ENCODE data around the gene CAMTA1. TPM values are rescaled to one million over a fixed set of nuclear protein-coding genes. Genes with fewer than 3 reads are reported as not detected.

The CAMTA1 gene
- total and polyA plus RNA-seq, 4 donors = 78.7 to 438 (median 173) TPM

DNA sequence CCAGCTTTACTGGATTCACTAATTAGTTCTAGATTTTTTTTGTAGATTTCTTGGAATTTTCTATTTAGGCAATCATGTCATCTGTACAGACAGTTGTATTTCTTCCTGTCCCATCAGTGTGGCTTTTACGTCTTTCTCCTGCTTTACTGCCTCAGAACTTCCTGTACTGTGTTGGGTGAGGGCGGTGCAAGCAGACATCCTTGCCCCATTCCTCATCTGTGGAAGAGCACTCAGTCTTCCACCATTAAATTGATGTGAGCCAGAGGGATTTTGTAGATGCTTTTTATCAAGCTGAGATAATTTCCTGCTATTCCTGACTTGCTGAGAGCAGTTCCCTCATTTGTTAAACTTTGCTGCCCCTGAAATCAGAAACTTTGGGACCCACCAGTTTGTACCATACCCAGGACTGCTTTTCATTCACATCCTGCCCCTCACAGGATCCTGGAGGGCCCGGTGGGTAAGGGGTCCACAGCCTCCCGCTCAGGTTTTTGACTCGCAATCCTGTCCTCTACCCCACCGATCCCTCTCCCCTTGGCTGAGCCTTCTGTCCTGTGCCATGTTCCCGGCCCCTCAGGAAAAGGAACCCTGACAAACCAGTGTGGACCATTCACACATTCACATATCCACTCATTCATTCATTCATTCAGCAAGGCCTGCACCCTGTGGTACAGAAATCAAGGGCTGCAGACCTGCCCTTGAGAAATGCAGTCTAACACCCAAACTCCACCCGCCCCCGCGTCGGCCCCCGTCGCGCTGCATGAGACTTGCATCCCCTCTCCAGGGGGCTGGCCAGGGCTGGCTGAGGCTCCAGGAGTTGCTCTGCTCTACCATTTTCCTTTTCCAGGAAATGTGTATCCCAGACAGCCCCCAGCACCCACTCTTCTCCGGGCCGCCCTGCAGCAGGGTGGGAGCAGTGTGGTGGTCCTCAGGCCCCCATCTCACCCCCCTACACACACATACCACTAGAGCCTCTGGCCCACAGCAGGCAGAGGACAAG lies 739.4 kb downstream of the CAMTA1 start:
- H3K27me3 ChIP-seq (ENCODE audit: control insufficient read depth in 1 of 2, insufficient read depth in 2 of 2, low read length in 1 of 2) = no peaks in the 10 kb centered on the region
- no peak overlapping the region for H3K27ac ChIP-seq (ENCODE audit: low read depth in 1 of 2, low read length in 2 of 2)
- WGBS, 2 donors = 86 to 89% methylated on average over 16 of the region's 16 CpGs
- no peak overlapping the region for H3K4me3 ChIP-seq (ENCODE audit: low read length in 2 of 2)
- DNase-seq = peak in 1 of 2 donors; percentile 59
- H3K4me1 ChIP-seq (ENCODE audit: control insufficient read depth in 1 of 2, insufficient read depth in 2 of 2, low read length in 2 of 2) = no peaks in the 10 kb centered on the region
- intact Hi-C loops (cut with DNase I) = no loop called here
- H3K9me3 ChIP-seq (ENCODE audit: control insufficient read depth, low read length) = no peaks in the 10 kb centered on the region
- no peak for ATAC-seq (ENCODE audit: low FRiP score)
- no peaks in the 10 kb centered on the region for H3K36me3 ChIP-seq (ENCODE audit: control insufficient read depth in 1 of 2, insufficient read depth in 2 of 2, low read length in 1 of 2)

DNA sequence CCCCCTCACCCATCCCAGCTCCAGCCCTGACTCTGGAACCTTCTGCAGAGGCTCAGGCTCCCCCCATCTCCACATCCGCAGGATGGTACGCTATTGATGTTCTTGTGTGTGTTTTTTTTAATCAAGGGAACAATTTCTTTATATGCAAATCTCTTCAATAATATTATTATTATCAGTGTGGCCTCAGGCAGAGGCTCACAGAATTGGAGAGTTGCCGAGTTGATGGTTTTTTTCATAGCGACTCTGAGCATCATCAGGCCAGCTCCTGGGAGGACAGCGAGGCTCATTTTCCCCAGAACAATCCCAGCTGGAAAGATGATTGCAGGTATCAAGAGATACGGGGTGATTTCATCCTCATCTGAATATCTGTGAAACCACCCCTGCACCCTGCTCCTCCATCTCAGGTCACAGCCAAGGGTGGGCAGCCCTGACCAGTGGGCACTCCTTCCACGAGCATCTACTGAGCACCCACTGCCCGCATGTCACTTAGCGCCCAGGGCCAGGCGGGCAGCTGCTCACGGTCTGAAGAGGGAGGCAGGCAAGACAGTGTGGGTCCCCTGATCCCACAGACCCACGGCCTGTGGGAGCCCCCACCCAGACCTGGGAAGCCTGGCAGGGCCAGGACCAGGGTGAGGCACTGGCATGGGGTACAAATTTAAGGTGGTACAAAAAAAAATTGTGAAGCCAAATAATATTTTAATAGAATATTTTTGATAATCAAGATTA lies 740.2 kb downstream of the CAMTA1 start:
- intact Hi-C loops (cut with DNase I) = no loop called here
- H3K27ac ChIP-seq (ENCODE audit: low read depth in 1 of 2, low read length in 2 of 2) = no peak overlapping the region
- H3K4me1 ChIP-seq (ENCODE audit: control insufficient read depth in 1 of 2, insufficient read depth in 2 of 2, low read length in 2 of 2) = no peaks in the 10 kb centered on the region
- DNase-seq (peak in 1 of 2 donors; percentile 27), ATAC-seq (ENCODE audit: low FRiP score) (no peak)
- WGBS, 2 donors = 92 to 93% methylated on average over 12 of the region's 12 CpGs
- H3K27me3 ChIP-seq (ENCODE audit: control insufficient read depth in 1 of 2, insufficient read depth in 2 of 2, low read length in 1 of 2) = no peaks in the 10 kb centered on the region
- H3K36me3 ChIP-seq (ENCODE audit: control insufficient read depth in 1 of 2, insufficient read depth in 2 of 2, low read length in 1 of 2) = no peaks in the 10 kb centered on the region
- no peak overlapping the region for H3K4me3 ChIP-seq (ENCODE audit: low read length in 2 of 2)
- H3K9me3 ChIP-seq (ENCODE audit: control insufficient read depth, low read length) = no peaks in the 10 kb centered on the region

DNA sequence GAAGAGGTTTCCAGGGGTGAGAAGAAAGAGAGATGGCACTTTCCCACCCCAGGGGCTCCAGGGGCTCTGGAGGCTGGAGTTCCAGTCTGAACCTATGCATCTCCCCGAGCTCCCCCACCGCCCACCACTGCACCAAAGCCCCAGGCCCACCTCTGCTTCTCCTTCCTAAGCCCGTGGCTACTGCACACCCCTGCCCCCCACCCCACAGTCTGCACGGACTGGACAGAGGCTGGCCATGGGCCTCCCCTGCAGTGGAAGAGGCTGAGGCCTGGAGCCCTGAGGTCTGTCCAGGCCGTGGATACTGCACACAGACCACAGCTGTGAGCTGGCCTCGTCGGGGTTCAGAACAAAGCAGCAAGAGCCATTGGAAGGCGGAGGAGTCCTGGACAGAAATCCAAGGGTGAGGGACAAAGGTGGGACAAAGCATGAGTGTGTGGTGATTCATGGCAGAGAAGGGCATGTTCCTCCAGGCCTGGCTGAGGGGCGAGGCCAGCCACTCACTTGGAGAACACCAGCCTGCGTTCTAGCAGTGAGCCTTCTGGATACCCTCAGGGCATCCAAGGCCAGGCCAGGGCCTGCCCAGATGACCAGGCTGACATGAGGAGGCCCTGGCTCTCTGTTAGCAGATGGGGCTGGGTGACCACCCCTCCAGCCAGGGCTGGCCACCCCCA lies 741.1 kb downstream of the CAMTA1 start:
- Histone ChIP-seq H3K9me3 (ENCODE audit: control insufficient read depth, low read length) (no peaks in the 10 kb centered on the region), H3K36me3 (ENCODE audit: control insufficient read depth in 1 of 2, insufficient read depth in 2 of 2, low read length in 1 of 2) (no peaks in the 10 kb centered on the region), H3K27ac (ENCODE audit: low read depth in 1 of 2, low read length in 2 of 2) (no peak overlapping the region), H3K4me3 (ENCODE audit: low read length in 2 of 2) (no peak overlapping the region), H3K4me1 (ENCODE audit: control insufficient read depth in 1 of 2, insufficient read depth in 2 of 2, low read length in 2 of 2) (no peaks in the 10 kb centered on the region), H3K27me3 (ENCODE audit: control insufficient read depth in 1 of 2, insufficient read depth in 2 of 2, low read length in 1 of 2) (no peaks in the 10 kb centered on the region)
- ATAC-seq (ENCODE audit: low FRiP score) (no peak), DNase-seq (peak in 1 of 2 donors; percentile 47)
- intact Hi-C loops (cut with DNase I) = no loop called here
- 92 to 94% methylated on average over 10 of the region's 10 CpGs for WGBS, 2 donors

DNA sequence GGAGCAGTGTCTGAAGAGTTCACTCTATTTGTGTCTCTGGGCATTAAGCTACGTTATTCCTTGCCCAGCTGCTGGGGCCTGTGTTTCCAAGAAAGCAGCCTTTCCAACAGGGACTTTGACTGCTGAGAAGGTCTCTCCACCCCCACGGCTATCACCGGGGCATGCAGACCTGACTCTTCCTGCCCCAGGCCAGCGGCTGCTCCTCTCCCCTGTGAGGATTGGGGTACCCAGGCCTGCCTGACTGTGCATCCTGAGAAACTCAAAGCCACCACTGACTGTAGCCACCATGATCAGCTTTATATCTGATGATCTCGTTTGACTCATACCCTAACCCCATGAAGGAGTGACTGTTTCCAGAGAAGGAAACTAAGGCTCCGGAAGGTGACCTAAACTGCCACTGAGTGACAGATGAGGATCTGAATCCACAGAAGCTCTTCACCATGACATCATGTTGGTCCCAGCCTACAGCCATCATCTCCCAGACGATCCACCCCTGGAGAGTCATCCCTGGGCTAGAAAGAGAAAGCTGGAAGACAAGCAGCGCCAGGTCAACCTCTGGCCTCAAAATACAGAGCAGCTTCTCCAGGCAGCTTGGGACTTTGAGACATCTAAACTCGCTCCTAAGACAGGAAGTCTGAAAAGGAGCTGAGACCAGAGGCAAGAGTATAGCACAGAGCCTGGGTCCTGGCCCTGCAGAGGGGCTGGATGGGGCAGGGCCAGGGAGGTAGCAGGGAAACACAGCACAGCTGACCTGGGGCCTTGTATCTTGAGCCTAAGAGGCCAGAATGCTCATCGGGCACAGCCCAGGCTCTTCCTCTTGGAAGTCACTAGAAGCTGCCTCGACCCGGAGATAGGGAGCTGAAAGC lies 741.8 kb downstream of the CAMTA1 start:
- Histone ChIP-seq H3K9me3 (ENCODE audit: control insufficient read depth, low read length) (no peaks in the 10 kb centered on the region), H3K36me3 (ENCODE audit: control insufficient read depth in 1 of 2, insufficient read depth in 2 of 2, low read length in 1 of 2) (no peaks in the 10 kb centered on the region), H3K27me3 (ENCODE audit: control insufficient read depth in 1 of 2, insufficient read depth in 2 of 2, low read length in 1 of 2) (no peaks in the 10 kb centered on the region), H3K4me3 (ENCODE audit: low read length in 2 of 2) (no peak overlapping the region), H3K27ac (ENCODE audit: low read depth in 1 of 2, low read length in 2 of 2) (no peak overlapping the region), H3K4me1 (ENCODE audit: control insufficient read depth in 1 of 2, insufficient read depth in 2 of 2, low read length in 2 of 2) (no peaks in the 10 kb centered on the region)
- intact Hi-C loops (cut with DNase I) = no loop called here
- WGBS, 2 donors = 92 to 93% methylated on average over 12 of the region's 12 CpGs
- DNase-seq = peak in 1 of 2 donors; percentile 44
- no peak for ATAC-seq (ENCODE audit: low FRiP score)

DNA sequence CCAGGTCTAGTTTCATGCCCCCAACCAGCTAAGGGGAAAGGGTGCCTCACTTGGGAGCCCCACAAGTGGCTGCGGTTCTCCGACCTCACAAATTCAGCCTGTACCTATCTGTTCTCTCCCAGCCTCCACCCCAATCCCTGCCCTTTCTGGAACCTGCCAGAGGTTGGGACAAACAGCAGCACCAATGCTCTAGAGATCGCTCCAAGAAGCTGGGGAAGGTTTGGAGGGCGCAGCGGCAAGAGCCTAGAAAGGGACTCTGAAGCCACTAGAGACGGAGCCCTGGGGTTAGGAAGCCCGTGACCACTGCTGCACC lies 742.4 kb downstream of the CAMTA1 start:
- H3K9me3 ChIP-seq (ENCODE audit: control insufficient read depth, low read length) = no peaks in the 10 kb centered on the region
- no peaks in the 10 kb centered on the region for H3K36me3 ChIP-seq (ENCODE audit: control insufficient read depth in 1 of 2, insufficient read depth in 2 of 2, low read length in 1 of 2)
- H3K4me1 ChIP-seq (ENCODE audit: control insufficient read depth in 1 of 2, insufficient read depth in 2 of 2, low read length in 2 of 2) = no peaks in the 10 kb centered on the region
- intact Hi-C loops (cut with DNase I) = no loop called here
- H3K4me3 ChIP-seq (ENCODE audit: low read length in 2 of 2) = no peak overlapping the region
- DNase-seq = peak in 1 of 2 donors; percentile 59
- H3K27ac ChIP-seq (ENCODE audit: low read depth in 1 of 2, low read length in 2 of 2) = no peak overlapping the region
- H3K27me3 ChIP-seq (ENCODE audit: control insufficient read depth in 1 of 2, insufficient read depth in 2 of 2, low read length in 1 of 2) = no peaks in the 10 kb centered on the region
- WGBS, 2 donors = 94 to 96% methylated on average over 7 of the region's 7 CpGs
- no peak for ATAC-seq (ENCODE audit: low FRiP score)

DNA sequence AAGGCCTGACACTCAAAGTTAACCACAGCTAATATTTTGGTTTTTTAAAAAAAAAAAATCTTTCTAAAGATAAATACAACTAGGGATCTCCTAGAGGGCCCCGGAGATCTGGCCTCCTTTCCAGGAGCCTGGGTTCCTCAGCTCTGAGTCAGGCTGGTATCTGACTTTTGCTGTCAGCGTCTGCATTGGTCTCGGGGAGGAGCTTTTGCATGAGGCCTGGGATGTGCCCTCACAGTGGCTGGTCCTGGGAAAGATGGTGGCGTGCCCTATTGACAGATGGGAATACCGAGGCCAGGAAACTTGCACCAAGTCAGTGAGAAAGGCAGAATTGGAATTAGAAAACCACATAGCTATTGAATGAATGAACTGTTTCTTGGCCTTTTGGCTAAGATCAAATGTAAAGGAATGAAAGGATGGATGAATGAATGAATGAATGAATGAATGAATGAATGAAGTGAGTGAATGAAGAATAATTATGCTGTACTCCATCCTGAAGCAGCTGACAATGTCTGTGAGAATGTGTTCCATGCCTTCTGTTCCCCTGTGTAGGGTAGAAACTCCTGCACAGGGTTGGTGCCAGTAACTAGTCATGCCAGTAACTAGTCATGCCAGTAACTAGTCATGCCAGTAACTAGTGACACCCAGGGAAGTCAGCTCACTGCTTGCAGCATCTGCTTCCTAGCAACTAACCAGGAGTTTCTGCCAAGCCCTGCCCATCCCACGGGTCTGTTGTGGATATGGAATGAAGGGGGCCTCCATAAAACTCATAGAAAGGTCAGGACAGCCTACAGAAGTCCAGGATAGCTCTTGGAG lies 743.3 kb downstream of the CAMTA1 start:
- H3K27me3 ChIP-seq (ENCODE audit: control insufficient read depth in 1 of 2, insufficient read depth in 2 of 2, low read length in 1 of 2) = no peaks in the 10 kb centered on the region
- H3K4me1 ChIP-seq (ENCODE audit: control insufficient read depth in 1 of 2, insufficient read depth in 2 of 2, low read length in 2 of 2) = no peaks in the 10 kb centered on the region
- no peaks in the 10 kb centered on the region for H3K9me3 ChIP-seq (ENCODE audit: control insufficient read depth, low read length)
- peak in 1 of 2 donors; percentile 36 for DNase-seq
- 74 to 77% methylated on average over 6 of the region's 6 CpGs for WGBS, 2 donors
- ATAC-seq (ENCODE audit: low FRiP score) = no peak
- intact Hi-C loops (cut with DNase I) = no loop called here
- H3K4me3 ChIP-seq (ENCODE audit: low read length in 2 of 2) = no peak overlapping the region
- H3K36me3 ChIP-seq (ENCODE audit: control insufficient read depth in 1 of 2, insufficient read depth in 2 of 2, low read length in 1 of 2) = no peaks in the 10 kb centered on the region
- no peak overlapping the region for H3K27ac ChIP-seq (ENCODE audit: low read depth in 1 of 2, low read length in 2 of 2)

DNA sequence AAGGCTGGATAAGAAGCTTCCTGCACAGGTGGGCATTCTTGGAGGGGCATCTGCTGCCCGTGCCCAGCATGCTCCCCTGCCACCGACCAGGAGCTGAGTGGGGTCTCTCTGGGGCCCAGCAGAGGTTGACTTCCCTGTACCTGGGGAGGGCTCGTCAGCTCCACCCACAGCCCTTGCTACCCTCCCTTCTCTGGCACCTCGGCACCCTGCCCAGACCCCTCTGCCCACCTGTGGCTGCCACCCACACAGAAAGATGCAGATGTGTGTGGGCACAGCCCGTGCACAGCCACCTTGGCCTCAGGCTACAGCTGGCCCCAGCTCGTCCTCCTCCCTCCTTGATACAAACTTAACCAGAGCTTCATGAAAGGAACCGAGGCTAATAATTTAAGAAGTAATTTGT lies 744.7 kb downstream of the CAMTA1 start:
- intact Hi-C loops (cut with DNase I) = no loop called here
- H3K27ac ChIP-seq (ENCODE audit: low read depth in 1 of 2, low read length in 2 of 2) = no peak overlapping the region
- ATAC-seq (ENCODE audit: low FRiP score) (no peak), DNase-seq (peak in 1 of 2 donors; percentile 54)
- no peak overlapping the region for H3K4me3 ChIP-seq (ENCODE audit: low read length in 2 of 2)
- no peaks in the 10 kb centered on the region for H3K27me3 ChIP-seq (ENCODE audit: control insufficient read depth in 1 of 2, insufficient read depth in 2 of 2, low read length in 1 of 2)
- no peaks in the 10 kb centered on the region for H3K9me3 ChIP-seq (ENCODE audit: control insufficient read depth, low read length)
- WGBS, 2 donors = 74 to 80% methylated on average over 6 to 7 of the region's 7 CpGs
- no peaks in the 10 kb centered on the region for H3K36me3 ChIP-seq (ENCODE audit: control insufficient read depth in 1 of 2, insufficient read depth in 2 of 2, low read length in 1 of 2)
- H3K4me1 ChIP-seq (ENCODE audit: control insufficient read depth in 1 of 2, insufficient read depth in 2 of 2, low read length in 2 of 2) = no peaks in the 10 kb centered on the region
